H4 (cell line): ENCODE results near the gene EEF1A2. TPM values are rescaled to one million over a fixed set of nuclear protein-coding genes. Genes with fewer than 3 reads are reported as not detected.

ENCODE experiments used
- DNase-seq: peaks from one replicate; pipeline ENCODE4 v3.0.0-alpha.2; 2015; ENCODE audit warnings: low spot score
- total RNA-seq: library from RNA; depleted of rRNA; stranded (reverse); fragments of >200 nt; shearing (Covaris generic); gene quantifications from 2 replicates; pipeline ENCODE4 v1.2.3, GENCODE V29; 2014

EEF1A2 gene
- total RNA-seq, 1 experiment from 2014 or later: 181 TPM

DNA sequence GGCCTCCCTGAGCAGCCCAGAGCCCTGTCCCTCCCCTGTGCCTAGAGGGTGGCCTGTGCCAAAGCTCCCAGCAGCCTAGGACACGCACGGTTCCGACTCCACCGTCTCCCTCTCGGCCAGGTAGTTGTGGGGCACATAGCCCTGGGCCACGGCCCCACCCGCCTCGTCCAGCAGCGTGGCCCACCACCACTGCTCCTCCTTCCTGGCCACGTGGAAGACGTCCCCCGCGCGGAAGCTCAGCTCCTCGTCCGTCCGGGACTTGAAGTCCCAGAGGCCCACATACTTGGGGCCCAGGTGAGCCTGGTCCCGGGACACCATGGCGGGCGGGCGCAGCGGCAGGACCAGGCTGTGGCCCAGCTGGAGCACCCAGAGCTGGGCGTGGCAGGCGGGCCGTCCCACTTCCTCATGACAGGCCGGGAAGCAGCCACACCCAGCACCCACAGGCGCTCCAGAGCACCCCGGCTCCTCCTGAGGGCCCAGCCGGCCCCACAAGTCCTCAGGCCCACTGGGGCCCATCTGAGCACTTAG, 38.2 kb upstream of the EEF1A2 start, which contains the start of gene PTK6:
Gene PTK6, minus strand, starts transcription at position 380 of the 528 bp plus-strand sequence. Its CDS starts 62 bp downstream, at position 318.
- no peak for DNase-seq

DNA sequence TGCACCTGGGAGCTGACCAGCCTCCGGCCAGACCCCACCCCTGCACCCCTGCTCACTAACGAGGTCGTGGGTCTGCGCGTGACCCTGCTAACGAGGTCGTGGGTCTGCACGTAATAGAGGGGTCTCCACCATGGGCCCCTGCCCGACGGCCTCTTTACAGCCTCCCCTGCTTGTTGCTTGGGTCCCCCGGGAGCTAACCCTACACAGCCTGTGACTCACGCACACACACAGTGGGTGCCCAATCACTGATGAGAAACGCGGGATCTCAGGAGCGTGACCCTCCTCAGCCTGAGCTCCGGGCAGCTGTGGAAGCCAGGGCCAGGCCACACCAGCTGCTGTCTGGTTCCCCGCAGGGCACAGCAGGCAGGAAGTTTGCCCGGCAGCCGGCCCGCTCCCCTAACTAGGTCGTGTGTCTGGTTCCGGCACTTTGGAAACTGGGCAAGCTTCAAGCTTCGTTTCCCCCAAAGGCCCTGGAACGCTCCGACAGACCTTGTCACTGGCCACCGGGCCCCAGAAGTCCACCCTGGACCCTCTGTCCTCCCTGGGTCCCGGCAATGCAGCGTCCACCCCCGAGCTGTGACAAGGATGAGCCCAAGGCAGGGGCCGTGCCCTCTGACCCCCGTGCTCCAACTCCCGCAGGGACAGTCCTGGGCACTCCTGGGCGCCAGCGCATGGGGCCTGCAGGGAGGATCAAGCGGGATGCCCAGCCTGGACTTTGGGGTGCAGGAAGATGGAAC, 37.5 kb upstream of the EEF1A2 start:
- DNase-seq: no peak

DNA sequence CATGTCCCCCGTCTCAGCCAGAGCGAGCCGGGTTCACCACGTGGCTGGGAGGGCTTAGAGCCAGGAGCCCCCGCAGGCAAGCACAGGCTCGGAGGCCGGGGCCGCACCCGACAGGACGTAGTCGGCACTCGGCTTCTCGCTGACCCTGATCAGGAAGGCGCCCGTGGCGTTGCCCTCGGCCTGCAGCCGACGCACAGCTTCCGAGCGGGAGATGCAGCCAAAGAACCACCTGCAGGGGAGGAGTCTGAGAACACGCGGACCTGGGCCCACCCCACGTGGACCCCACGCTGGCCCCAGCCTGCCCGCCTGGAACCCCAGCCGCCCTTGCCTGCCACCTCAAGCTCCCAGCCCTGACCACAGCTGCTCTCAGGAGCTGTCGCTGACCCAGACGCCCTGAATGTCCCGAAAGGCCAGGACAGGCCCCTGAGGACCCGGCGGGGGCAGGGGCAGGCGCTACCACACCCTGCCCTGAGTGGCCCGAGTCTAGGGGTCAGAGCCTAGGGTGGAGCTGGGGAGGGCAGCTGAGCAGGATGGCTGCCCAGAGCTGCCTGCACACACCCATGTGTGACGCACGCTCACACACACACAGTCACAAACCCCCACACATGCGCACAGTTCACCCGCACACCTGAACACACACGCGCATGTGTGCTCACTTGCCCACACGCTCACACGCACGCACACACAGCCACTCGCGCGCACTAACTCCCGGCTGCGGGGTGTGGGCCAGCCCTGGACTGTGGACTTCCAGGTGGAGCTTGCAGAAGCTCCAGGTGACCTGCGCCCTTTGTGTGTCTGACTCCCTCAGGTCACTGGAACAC, 36.2 kb upstream of the EEF1A2 start:
- DNase-seq: no peak

DNA sequence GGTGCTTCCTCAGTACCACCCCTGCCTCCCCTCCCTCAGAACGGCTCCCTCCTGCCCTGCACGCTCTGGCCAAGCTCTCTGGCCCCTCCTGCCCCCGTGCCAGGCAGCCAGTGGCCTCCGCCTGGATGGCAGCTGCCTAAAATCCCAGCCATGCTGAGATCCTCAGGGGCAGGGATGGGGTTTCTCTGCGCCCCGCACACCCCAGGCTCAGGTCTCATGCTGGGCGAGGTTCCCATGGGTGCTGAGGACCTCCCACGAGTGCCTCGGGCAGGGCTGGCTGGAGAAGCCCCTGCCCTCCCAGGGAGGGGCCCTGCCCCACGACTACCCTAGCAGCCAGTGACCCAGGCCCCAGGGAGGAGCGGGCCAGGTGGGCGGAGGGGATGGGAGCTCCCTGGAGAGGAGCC, 35.5 kb upstream of the EEF1A2 start:
- no peak for DNase-seq

DNA sequence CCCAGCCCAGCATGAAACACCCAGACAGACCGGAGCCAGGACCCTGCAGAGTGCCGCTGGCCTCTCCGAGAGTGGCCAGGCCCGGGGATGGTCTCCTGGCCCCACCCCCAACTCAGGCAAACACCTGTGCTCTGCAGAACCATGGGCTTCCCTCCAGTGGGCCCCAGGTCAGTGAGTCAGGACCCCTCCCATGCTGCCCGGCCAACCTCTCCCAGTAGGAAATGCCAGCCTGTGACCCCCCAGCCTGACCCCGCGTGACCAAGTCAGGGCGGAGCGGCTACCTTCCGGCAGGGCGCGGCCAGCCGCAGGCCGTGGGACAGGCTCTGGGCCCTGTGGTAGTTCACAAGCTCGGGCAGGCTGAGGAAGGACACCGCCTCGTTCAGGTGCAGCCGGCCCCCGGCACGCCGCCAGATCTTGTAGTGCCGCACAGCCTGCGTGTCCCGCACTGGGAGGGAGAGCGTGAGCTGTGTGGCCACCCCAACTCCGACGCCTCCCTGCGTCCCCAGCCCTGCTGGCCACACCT, 35.0 kb upstream of the EEF1A2 start:
- DNase-seq: no peak

DNA sequence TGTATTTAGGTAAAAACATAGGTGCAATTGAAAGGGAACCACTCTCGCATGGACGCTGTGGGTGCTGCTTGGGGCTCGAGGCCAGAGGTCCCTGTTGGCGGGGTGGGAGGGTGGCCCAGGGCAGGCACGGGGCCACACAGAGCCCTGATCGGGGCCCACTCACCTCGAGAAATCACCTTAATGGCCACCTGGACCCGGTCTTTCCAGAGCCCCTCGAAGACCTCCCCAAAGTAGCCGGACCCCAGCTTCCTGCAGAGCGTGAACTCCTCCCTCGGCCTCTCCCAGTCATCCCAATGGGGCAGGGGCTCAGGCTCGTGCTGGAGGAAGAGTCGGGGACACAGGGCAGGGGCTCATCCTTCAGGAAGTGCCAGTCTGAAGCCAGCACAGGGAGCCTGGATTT, 34.5 kb upstream of the EEF1A2 start:
- no peak for DNase-seq

DNA sequence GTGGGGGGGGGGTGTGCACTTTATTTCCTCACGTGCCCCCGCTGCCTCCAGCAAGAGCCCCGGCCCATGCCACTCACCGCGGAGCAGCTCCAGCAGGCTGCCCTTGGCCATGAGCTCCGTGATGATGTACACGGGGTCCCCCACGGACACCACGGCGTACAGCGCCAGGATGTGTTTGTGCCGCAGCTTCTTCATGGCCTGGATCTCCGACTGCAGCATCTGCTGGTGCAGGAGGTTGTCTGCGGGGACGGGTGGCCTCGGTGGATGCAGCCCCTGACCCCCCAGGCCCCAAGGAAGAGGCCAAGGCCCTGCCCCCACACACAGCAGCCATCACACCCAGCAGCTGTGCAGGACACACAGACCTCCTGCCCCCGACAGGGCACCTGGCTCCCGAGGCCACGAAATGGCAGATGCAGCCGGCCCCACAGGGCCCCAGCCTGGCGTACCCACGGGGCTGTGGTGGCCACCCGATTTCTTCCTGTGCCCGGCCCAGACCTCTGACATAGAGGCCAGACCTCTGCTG, 33.6 kb upstream of the EEF1A2 start:
- no peak for DNase-seq

DNA sequence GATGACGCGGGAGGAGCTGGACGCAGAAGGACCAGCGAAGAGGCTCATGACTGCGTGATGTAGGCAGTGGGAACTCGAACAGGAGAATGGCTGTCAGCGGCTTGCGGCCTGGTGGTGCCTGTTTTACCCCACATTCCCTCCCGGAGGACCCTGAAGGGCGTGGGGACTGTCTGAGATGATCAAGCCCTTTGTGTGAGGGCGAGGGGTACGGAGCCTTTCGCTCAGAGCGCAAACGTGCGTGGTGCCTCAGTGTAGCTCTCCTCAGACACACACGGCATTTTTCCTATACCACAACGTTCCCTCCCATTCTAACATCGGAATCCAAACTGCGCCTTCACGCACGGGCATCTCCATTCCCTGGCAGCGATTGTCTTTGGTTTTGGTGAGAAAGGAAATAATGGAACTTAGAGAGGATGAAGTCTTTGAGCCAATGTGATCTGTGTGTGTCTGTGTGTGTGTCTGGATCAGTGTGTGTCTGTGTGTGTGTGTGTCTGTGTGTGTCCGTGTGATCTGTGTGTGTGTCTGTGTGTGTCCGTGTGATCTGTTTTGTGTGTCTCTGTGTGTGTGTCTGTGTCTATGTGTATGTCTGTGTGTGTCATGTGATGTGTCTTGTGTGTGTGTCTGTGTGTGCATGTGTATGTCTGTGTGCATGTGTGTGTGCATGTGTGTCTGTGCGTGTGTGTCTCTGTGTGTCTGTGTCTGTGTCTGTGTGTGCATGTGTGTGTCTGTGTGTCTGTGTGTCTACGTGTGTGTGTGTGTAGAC, 33.0 kb upstream of the EEF1A2 start:
- no peak for DNase-seq

DNA sequence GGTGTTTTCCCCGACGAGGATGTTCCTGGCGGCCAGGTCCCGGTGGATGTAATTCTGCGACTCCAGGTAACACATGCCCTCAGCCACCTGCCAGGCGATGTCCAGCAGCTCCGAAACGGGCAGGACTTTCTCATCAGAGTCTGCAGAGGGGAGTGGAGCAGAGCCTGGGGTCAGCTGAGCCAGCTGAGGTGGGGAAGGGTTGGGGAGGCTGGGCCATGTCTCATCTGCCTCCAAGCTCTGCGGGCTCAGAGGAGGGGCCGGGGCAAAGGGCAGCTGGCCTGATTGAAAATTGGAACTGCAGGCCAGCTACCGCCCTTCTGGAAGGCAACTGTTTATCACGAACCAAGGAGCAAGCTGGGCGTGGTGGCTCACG, 31.9 kb upstream of the EEF1A2 start:
- no peak for DNase-seq

DNA sequence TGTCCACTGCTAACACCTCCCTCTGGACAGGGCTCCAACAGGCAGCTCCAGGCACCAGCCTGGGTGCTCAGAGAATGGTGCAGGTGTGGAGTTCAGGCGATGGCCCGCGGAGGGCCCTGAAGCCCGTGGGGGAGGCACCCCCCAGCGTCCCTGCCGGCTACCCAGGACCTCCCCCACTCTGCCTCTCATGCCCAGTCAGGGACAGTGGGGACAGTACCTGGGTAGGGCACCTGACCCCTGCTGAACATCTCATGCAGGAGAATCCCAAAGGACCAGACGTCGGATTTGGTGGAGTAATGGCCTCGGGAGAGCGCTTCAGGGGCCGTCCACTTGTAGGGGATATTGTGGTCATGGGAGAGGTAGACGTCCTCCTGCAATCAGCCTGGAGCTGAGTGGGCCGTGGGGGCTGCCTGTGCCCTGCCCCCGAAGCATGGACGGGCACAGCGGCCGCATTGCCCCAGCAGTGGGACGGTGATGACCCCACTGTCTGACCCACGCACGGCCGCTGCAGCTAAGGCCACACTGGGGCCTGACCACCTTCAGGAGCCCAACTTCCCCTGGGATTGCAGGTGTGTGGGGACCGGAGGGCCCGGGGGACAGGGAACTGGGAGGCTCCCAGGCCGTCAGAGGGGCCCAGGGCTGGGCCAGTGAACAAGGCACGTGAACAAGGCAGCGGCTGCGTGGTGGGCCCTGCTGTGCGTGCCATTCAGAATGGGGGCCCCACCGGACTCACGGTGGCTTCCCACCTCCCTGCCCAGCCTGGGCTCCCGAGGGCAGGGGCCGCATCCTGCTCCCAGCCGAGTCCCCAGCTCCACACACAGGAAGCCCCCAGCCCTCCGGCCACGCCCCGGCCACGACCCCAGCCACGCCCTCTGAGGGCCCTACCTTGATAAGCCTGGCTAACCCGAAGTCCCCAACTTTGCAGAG, 31.2 kb upstream of the EEF1A2 start:
- DNase-seq: no peak

DNA sequence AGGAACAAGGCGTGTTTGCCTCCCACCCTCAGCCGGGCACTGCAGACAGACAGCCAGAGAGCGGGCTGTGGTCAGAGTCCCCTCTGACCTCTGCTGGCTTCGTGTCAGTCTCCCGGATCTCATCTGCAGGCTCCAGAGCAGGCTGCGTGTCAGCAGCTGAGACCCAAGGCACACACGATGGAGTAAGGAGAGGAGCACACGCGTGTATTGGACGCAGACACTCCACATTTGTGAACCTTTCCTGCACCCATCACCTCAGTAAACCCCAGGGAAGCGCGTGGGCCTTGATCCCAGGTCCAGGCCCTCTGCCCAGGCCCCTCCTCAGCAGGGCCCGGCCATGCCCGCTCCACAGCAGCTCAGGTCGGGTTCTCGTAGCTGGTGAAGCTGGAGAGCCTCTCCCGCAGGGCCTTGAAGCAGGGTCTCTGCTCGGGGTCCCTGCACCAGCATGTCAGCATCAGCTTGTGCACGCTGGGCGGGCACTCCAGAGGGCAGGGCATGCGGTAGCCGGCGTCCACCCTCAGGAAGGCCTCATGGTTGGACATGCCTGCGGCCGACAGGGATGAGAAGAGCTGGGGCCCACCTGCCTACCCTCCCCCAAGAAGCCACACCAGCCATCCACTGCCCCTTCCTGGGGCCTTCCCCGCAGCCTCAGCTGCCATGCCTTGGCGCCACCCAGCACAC, 30.4 kb upstream of the EEF1A2 start:
- no peak for DNase-seq

DNA sequence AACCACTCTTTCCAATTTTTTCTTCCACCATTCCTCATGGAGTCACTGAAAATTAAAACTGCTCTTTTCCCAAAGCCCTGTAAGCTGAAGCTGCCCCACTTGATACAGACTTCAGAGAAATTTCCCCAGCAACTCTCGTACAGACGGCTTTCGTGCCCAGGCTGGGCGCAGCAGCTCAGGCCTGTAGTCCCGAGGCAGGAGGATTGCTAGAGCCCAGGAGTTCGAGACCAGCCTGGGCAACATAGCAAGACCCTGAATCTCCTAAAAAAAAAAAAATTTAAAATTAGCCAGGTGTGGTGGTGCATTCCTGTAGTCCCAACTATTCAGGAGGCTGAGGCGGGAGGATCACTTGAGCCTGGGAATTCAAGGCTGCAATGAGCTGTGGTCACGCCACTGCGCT, 28.3 kb upstream of the EEF1A2 start:
- no peak for DNase-seq

DNA sequence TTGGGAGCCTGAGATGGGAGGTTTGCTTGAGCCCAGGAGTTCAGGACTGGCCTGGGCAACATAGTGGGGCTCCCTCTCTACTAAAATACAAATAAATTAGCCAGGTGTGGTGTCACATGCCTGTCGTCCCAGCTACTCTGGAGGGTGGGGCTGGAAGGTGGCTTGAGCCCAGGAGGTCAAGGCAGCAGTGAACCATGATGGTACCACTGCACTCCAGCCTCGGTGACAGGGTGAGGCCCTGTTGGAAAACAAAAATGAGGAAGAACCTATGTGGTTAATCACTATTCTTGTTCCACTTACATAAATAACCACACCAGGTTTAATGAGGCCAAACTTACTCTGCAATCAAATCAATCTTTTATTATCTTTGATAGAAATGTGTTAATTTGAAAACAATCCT, 27.1 kb upstream of the EEF1A2 start:
- DNase-seq: no peak

DNA sequence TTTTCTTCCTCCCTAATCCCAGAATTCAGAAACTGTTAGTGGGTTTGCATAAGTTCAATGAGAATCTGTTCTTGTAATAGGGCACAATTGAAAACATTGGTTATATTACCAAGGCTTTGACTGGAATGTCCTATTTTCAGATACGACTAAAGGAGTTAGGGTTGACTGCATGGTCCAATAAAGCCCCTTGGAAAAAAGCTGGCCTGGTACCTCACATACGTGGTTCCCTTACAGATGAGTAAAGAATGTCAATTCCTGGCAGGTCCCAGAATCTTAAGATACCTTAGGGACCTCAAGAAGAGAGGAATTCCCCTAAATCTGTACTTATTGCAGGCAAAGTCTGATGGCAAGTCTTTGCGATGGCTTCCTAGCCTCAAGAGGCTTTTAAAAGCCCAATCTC, 26.3 kb upstream of the EEF1A2 start:
- DNase-seq: no peak

DNA sequence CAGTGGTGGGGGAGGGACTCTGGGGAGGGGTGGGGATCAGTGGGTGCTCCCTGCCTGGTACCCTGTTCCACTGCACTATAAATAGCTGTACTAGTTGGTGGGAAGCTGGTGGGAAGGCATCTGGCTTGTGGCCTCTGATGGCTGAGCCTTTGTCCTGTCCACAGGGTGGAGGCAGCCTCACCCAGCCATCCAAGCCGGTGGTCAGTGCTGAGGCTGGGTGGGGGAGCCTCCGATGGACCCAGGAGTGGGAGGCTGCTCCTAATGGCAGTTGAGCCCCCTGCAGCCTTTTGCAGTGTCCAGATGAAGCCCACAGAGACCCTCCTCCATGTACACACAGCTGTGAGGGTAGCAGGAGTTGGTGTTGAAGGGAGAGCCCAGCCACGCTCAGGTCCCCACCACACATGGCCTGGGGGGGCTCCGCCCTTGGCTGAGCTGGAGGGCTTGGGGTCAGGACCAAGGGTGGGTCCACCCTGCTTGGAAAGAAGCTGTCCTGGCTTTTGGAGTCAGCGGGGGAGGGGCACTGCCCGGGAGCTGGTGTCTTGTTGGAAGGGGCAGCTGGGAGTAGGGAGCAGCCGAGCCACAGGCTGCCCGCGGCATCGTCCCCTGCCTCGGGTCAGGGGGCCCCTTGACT, 24.2 kb upstream of the EEF1A2 start:
- no peak for DNase-seq

DNA sequence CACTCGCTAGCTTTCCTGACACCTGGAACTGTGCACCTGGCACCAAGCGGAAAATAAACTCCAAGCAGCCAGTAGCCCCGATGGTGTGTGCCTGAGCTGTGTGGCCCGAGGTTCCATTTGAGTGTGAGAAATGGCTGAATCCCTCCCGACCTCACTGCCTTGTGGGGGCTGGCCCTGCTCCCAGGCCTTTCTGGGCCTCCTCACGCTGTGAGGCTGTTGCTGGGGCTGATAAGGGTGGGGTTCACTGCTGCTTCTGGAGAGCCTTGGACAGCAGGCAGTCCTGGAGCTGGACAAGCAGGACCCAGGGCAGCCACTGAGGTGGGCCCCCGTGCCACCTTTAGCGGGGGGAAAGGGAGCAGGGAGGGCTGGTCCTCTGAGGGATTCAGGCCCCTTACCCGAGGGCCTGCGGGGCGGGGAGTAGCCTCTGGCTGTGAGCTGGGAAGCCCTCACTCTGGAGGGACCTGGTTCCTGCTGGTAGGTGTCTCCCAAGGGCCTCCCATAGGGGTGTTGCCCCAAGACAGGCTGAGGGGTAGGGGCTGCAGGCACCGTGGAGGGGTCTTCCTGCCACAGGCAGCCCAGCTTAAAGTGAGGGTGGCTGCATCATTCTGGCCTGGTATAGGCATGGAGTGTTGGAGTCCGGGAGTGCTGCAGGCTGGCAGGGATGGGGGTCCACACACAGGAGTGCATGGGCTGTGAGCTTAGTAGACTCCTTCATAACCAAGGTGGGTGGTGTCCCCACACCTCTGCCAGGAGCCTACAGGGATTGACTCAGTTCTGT, 23.4 kb upstream of the EEF1A2 start:
- no peak for DNase-seq

DNA sequence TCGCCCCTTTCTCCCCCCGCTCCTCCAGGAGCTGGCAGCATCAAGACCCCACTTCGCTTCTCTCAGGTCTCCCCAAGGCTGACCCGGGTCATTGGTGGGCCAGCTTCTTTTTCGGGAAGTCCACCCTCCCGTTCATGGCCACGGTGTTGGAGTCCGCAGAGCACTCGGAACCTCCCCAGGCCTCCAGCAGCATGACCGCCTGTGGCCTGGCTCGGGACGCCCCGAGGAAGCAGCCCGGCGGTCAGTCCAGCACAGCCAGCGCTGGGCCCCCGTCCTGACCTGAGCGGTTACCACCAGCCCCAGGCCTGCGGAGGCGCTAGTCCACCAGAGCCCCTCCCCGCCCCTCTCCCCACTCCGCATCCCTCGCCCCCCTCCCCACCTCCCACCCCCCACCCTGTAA, 22.7 kb upstream of the EEF1A2 start:
- no peak for DNase-seq

DNA sequence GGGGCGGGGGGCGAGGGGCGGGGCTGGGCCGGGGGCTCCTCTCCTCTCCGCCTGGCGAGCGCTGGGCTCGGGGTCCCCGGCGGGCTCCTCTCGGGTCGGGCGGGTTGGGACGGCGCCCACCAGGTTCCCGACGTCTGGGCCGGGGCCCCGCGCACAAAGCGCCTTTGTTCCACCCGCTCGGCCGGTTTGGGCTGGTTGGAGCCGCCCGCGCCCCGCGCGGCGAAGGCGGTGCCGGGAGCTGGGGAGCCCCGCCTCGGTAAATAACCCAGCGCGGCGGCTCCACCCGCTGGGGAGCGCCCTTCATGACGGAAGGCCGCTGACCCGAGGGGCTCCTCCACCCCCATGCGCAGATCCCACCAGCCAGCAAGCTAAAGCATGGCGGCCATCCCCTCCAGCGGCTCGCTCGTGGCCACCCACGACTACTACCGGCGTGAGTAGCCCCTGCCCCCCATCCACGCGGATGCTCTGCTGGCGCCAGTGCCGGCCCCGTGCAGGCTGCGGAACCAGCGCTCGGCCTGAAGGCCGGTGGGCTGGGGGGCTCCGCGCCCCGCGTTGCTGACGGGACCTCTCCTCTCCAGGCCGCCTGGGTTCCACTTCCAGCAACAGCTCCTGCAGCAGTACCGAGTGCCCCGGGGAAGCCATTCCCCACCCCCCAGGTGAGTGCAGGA, 22.2 kb upstream of the EEF1A2 start:
- DNase-seq: no peak
